Mesendoderm (in vitro differentiated cells): Measurements from ENCODE around the gene OXNAD1.

Experiments
- DNase-seq: peaks from one replicate; pipeline ENCODE4 v3.0.0; 2013
- H2AK5ac ChIP-seq: 2 replicates; pipeline ENCODE4 v1.6.1; 2013; ENCODE audit warnings: low read length, inconsistent platforms
- H2BK120ac ChIP-seq: 2 replicates; pipeline ENCODE4 v1.6.1; 2013; ENCODE audit warnings: low read depth, mild to moderate bottlenecking, low read length, moderate library complexity, mixed read lengths
- H2BK15ac ChIP-seq: replicated peaks from 2 replicates; pipeline ENCODE4 v1.6.1; 2013; ENCODE audit warnings: low read depth, mild to moderate bottlenecking, moderate library complexity
- H2BK5ac ChIP-seq: 2 replicates; pipeline ENCODE4 v1.6.1; 2013; ENCODE audit warnings: low read length, inconsistent platforms
- H3K18ac ChIP-seq: 2 replicates; pipeline ENCODE4 v1.6.1; 2013; ENCODE audit warnings: mild to moderate bottlenecking, low read length, mixed read lengths
- H3K23ac ChIP-seq: one replicate; pipeline ENCODE4 v1.6.1; 2013; ENCODE audit warnings: low read length
- H3K27ac ChIP-seq: 2 replicates; pipeline ENCODE4 v1.5.1; 2013; ENCODE audit warnings: low read depth, mild to moderate bottlenecking, inconsistent platforms, low read length, moderate library complexity
- H3K27me3 ChIP-seq: 2 replicates; pipeline ENCODE4 v1.6.1; 2013; ENCODE audit warnings: low read length, control low read depth, mild to moderate bottlenecking, inconsistent platforms; ENCODE audit not compliant: insufficient read depth, poor library complexity
- H3K36me3 ChIP-seq: 2 replicates; pipeline ENCODE4 v1.6.1; 2013; ENCODE audit warnings: low read length, inconsistent platforms; ENCODE audit not compliant: control insufficient read depth, insufficient read depth
- H3K4ac ChIP-seq: one replicate; pipeline ENCODE4 v1.6.1; 2013; ENCODE audit warnings: low read depth, mild to moderate bottlenecking, low read length, moderate library complexity
- H3K4me1 ChIP-seq: 2 replicates; pipeline ENCODE4 v1.6.1; 2013; ENCODE audit warnings: low read depth, low read length, inconsistent platforms; ENCODE audit not compliant: control insufficient read depth
- H3K4me2 ChIP-seq: 2 replicates; pipeline ENCODE4 v1.6.1; 2013; ENCODE audit warnings: low read length
- H3K4me3 ChIP-seq: 2 replicates; pipeline ENCODE4 v1.5.1; 2013; ENCODE audit warnings: mild to moderate bottlenecking, low read length
- H3K56ac ChIP-seq: one replicate; pipeline ENCODE4 v1.6.1; 2013; ENCODE audit warnings: low read length
- H3K79me1 ChIP-seq: 2 replicates; pipeline ENCODE4 v1.6.1; 2013; ENCODE audit warnings: low read length, inconsistent platforms
- H3K79me2 ChIP-seq: 2 replicates; pipeline ENCODE4 v1.6.1; 2013; ENCODE audit warnings: mild to moderate bottlenecking, low read length; ENCODE audit not compliant: control insufficient read depth, insufficient read depth
- H3K9ac ChIP-seq: 2 replicates; pipeline ENCODE4 v1.6.1; 2013; ENCODE audit warnings: low read length, inconsistent platforms
- H4K5ac ChIP-seq: one replicate; pipeline ENCODE4 v1.6.1; 2013; ENCODE audit warnings: low read length
- H4K8ac ChIP-seq: one replicate; pipeline ENCODE4 v1.6.1; 2013; ENCODE audit warnings: low read depth, mild to moderate bottlenecking, control low read depth, low read length, moderate library complexity
- WGBS: extraction: QIAGEN DNeasy Blood & Tissue Kit; methylation state at CpG from one replicate; pipeline ENCODE4 v1.1.7; 2013; ENCODE audit warnings: low lambda C conversion rate, missing lambda C conversion rate; ENCODE audit not compliant: insufficient coverage; ENCODE audit errors: extremely low coverage; 5-methylcytosine and 5-hydroxymethylcytosine counted together

OXNAD1 gene

GRCh38 chr3:16258177-16258576 is 6.8 kb upstream of the OXNAD1 start:
- Histone ChIP-seq H3K36me3 (no peaks in the 10 kb centered on the region), H3K4me3 (no peak overlapping the region), H3K4me2 (no peak overlapping the region), H4K5ac (no peak overlapping the region), H3K4me1 (no peaks in the 10 kb centered on the region), H2AK5ac (no peak overlapping the region), H3K56ac (no peak overlapping the region), H3K9ac (no peak overlapping the region), H3K79me2 (peaks cover 10% of the 10 kb centered on the region), H3K18ac (no peak overlapping the region), H3K27ac (no peak overlapping the region), H3K23ac (no peak overlapping the region), H2BK120ac (no peak overlapping the region), H3K27me3 (no peaks in the 10 kb centered on the region), H4K8ac (no peak overlapping the region), H3K79me1 (peaks cover 9% of the 10 kb centered on the region), H2BK15ac (no peak overlapping the region), H2BK5ac (no peak overlapping the region), H3K4ac (no peak overlapping the region)
- WGBS = no CpG with 5 or more reads among the region's 5 CpGs
- DNase-seq = no peak

- no peak overlapping the region for H3K18ac ChIP-seq
- H3K27me3 ChIP-seq = no peaks in the 10 kb centered on the region
- H2AK5ac ChIP-seq = no peak overlapping the region
- no peak overlapping the region for H3K56ac ChIP-seq
- H3K9ac ChIP-seq = no peak overlapping the region
- H3K79me1 ChIP-seq = peaks cover 10% of the 10 kb centered on the region
- no peak overlapping the region for H3K27ac ChIP-seq
- DNase-seq = no peak
- H3K4ac ChIP-seq = no peak overlapping the region
- H3K4me2 ChIP-seq = no peak overlapping the region
- WGBS = no CpG with 5 or more reads among the region's 1 CpG
- H4K8ac ChIP-seq = no peak overlapping the region
- no peaks in the 10 kb centered on the region for H3K36me3 ChIP-seq
- peaks cover 14% of the 10 kb centered on the region for H3K79me2 ChIP-seq
- H2BK15ac ChIP-seq = no peak overlapping the region
- no peak overlapping the region for H2BK5ac ChIP-seq
- H3K4me3 ChIP-seq = no peak overlapping the region
- H4K5ac ChIP-seq = no peak overlapping the region
- no peaks in the 10 kb centered on the region for H3K4me1 ChIP-seq
- H3K23ac ChIP-seq = no peak overlapping the region
- H2BK120ac ChIP-seq = no peak overlapping the region
Observed at GRCh38 chr3:16258866-16259265, 6.1 kb upstream of the OXNAD1 start.

GRCh38 chr3:16260046-16260445 is 5.0 kb upstream of the OXNAD1 start:
- Histone ChIP-seq H2BK5ac (no peak overlapping the region), H3K79me1 (peaks cover 13% of the 10 kb centered on the region), H3K79me2 (peaks cover 20% of the 10 kb centered on the region), H2BK120ac (no peak overlapping the region), H3K4me2 (no peak overlapping the region), H2BK15ac (no peak overlapping the region), H3K23ac (no peak overlapping the region), H3K56ac (no peak overlapping the region), H3K4ac (no peak overlapping the region), H3K18ac (no peak overlapping the region), H3K36me3 (no peaks in the 10 kb centered on the region), H3K9ac (no peak overlapping the region), H2AK5ac (no peak overlapping the region), H3K27ac (no peak overlapping the region), H4K5ac (no peak overlapping the region), H3K4me3 (no peak overlapping the region), H3K27me3 (no peaks in the 10 kb centered on the region), H4K8ac (no peak overlapping the region), H3K4me1 (no peaks in the 10 kb centered on the region)
- no CpG with 5 or more reads among the region's 1 CpG for WGBS
- DNase-seq = no peak

GRCh38 chr3:16262174-16262573 is 2.8 kb upstream of the OXNAD1 start:
- Histone ChIP-seq H4K5ac (no peak overlapping the region), H3K79me1 (peaks cover 13% of the 10 kb centered on the region), H3K56ac (no peak overlapping the region), H3K4me2 (no peak overlapping the region), H3K4me3 (no peak overlapping the region), H2AK5ac (no peak overlapping the region), H3K23ac (no peak overlapping the region), H3K9ac (no peak overlapping the region), H2BK5ac (no peak overlapping the region), H3K27ac (no peak overlapping the region), H3K4me1 (no peaks in the 10 kb centered on the region), H3K79me2 (peaks cover 35% of the 10 kb centered on the region), H4K8ac (no peak overlapping the region), H3K36me3 (no peaks in the 10 kb centered on the region), H3K27me3 (no peaks in the 10 kb centered on the region), H2BK15ac (no peak overlapping the region), H2BK120ac (no peak overlapping the region), H3K18ac (no peak overlapping the region), H3K4ac (no peak overlapping the region)
- no CpG with 5 or more reads among the region's 4 CpGs for whole genome bisulfite sequencing
- no peak for DNase-seq

- Histone ChIP-seq H3K9ac (peak overlapping the region; percentile 84), H3K79me1 (peaks cover 13% of the 10 kb centered on the region), H2BK120ac (no peak overlapping the region), H3K4me2 (peak overlapping the region; percentile 86), H3K23ac (no peak overlapping the region), H3K27me3 (no peaks in the 10 kb centered on the region), H3K18ac (no peak overlapping the region), H3K4me3 (peak overlapping the region; percentile 90), H3K79me2 (peaks cover 38% of the 10 kb centered on the region), H3K56ac (peak overlapping the region; percentile 91), H4K8ac (no peak overlapping the region), H2BK15ac (no peak overlapping the region), H2AK5ac (no peak overlapping the region), H3K4ac (no peak overlapping the region), H3K4me1 (no peaks in the 10 kb centered on the region), H3K36me3 (no peaks in the 10 kb centered on the region), H3K27ac (no peak overlapping the region), H2BK5ac (no peak overlapping the region), H4K5ac (no peak overlapping the region)
- peak; percentile 18 for DNase-seq
- no CpG with 5 or more reads among the region's 21 CpGs for WGBS
Observed at GRCh38 chr3:16264174-16264707, 771 bp upstream of the OXNAD1 start.

- no peak overlapping the region for H4K8ac ChIP-seq
- peak overlapping the region; percentile 90 for H3K4me3 ChIP-seq
- no peaks in the 10 kb centered on the region for H3K27me3 ChIP-seq
- H3K18ac ChIP-seq = no peak overlapping the region
- no peak overlapping the region for H2BK120ac ChIP-seq
- no peak overlapping the region for H3K4ac ChIP-seq
- no peak overlapping the region for H2AK5ac ChIP-seq
- H3K4me2 ChIP-seq = peak overlapping the region; percentile 77
- H2BK15ac ChIP-seq = no peak overlapping the region
- H3K79me2 ChIP-seq = peaks cover 38% of the 10 kb centered on the region
- WGBS = no CpG with 5 or more reads among the region's 6 CpGs
- no peak overlapping the region for H3K23ac ChIP-seq
- H3K56ac ChIP-seq = peak overlapping the region; percentile 90
- no peak for DNase-seq
- H3K27ac ChIP-seq = peak overlapping the region; percentile 29
- no peak overlapping the region for H2BK5ac ChIP-seq
- H3K79me1 ChIP-seq = peaks cover 13% of the 10 kb centered on the region
- H3K4me1 ChIP-seq = no peaks in the 10 kb centered on the region
- no peak overlapping the region for H4K5ac ChIP-seq
- peak overlapping the region; percentile 86 for H3K9ac ChIP-seq
- H3K36me3 ChIP-seq = no peaks in the 10 kb centered on the region
Observed at GRCh38 chr3:16265455-16265786, 409 bp downstream of the OXNAD1 start.
